GM19239 (cell line): ENCODE data around the gene BCAN.
"Not testable (repeated sequence)": the region's sequence is repeated elsewhere in the genome, so short reads cannot be mapped to it uniquely, and the experiment has no call there.

Experiments used
- DNase-seq: peaks from one replicate; pipeline ENCODE4 v3.0.0; 2011; ENCODE audit warnings: low spot score; ENCODE audit not compliant: insufficient read length
- FAIRE-seq: peaks from 2 replicates; lab custom pipeline; 2011; peaks lifted over from hg19 to GRCh38; lab: Jason Lieb, UNC

BCAN gene

DNA sequence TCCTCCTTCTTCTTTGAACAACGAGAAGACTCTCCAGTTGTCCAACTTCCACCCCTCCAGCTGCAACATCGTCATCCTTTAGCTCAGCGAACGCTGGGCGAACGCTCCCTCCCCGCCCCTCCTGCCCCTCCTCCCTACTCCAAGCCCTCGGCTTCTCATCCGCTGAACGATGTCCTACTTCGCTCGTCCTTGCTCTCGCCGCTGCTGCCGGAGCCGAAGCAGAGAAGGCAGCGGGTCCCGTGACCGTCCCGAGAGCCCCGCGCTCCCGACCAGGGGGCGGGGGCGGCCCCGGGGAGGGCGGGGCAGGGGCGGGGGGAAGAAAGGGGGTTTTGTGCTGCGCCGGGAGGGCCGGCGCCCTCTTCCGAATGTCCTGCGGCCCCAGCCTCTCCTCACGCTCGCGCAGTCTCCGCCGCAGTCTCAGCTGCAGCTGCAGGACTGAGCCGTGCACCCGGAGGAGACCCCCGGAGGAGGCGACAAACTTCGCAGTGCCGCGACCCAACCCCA, at the start of gene BCAN:
TSS of gene BCAN (plus strand) at position 357 of the 504 bp plus-strand sequence. CDS start 3,938 bp downstream, outside the sequence.
- DNase-seq (no peak), FAIRE-seq (no peak)

DNA sequence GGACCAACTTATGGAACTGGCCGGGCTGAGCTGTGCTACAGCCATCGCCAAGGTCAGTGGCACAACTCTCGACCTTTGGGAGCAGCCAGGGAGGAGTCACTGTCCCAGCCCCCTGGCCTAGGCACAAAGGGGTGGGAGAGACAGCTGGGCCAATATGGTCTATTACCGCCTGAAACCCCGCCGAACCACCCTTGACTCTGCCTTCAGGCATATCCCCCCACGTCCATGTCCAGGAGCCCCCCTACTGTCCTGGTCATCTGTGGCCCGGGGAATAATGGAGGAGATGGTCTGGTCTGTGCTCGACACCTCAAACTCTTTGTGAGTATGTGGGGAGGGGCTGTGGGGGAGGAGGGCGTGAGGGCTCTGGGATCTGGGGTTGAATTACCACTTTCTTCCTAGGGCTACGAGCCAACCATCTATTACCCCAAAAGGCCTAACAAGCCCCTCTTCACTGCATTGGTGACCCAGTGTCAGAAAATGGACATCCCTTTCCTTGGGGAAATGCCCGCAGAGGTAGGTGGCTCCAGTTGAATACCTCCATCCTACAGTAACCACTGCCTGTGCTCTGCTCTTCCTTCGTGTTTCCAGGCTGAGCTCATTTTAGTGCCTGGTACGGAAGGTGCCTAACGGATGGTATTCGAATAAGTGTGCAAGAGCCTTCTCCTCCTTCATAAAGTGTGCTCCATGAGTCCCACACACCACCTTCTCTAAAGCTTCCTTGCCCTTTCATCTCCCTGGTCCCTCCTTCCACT, 49.6 kb upstream of the BCAN start:
- DNase-seq (no peak), FAIRE-seq (no peak)

DNA sequence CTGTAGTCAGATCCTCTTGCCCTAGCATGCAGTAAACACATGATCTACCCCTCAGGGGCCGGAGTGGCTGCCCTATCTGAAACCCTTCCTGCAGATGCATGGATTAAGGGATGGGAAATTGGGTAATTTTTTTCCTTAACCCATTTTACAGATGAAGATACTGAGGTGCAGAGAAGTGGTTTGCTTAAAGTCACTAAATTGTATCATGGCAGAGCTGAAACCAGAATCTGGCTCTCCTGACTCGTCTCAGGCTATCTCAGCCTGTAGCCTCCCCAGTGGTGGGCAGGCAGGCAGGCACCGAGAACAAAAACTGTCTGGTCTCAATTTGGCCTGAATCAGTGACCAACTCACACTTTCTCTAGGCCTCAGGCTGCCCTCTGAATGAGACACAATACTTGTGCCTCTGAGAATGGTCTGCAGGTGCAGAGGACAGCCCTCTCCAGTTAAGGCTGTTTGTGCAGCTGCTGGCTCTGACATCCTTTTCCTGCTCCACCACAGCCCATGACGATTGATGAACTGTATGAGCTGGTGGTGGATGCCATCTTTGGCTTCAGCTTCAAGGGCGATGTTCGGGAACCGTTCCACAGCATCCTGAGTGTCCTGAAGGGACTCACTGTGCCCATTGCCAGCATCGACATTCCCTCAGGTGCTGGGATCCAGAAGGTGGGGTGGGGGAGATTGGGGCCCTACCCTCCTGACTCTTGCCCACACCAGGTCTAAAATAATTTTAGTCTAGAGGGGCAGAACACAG, 48.8 kb upstream of the BCAN start:
- no peak for FAIRE-seq
- DNase-seq: no peak

DNA sequence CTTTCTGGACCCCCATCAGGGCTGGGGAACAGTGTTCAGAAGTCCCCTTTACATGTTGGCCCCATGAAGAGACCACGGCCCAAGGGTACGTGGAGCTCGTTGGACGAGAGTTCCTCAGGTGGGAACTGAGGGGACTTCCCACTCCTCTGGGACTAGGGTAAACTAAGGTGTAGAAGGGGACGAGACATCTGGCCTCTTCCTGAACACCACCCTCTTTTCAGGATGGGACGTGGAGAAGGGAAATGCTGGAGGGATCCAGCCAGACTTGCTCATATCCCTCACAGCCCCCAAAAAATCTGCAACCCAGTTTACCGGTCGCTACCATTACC, 48.3 kb upstream of the BCAN start:
- FAIRE-seq (no peak), DNase-seq (no peak)

- no peak for DNase-seq
- no peak for FAIRE-seq
These were observed 47.7 kb upstream of the BCAN start for GRCh38 chr1:156594190-156594589.

- FAIRE-seq (no peak), DNase-seq (no peak)
These were observed 46.9 kb upstream of the BCAN start for GRCh38 chr1:156595016-156595415.

DNA sequence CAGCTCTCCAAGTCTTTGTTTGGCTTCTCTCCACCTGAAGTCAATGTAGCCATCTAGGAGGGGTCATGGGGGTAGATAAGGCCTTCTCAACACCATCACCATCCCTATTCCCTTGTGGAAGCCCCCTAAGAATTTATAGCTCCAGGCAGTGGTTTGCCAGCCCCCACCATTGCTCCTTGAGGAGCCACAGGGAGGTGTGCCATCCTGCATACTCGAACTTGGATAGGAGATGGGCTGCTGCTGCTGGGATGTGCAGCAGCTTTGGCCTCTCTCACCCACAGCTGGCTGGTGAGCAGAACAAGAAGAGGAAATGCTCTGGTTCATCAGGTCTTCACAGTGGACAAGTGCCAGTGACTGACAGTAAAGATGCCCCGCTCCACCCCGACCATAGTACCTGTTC, 45.5 kb upstream of the BCAN start:
- FAIRE-seq (no peak), DNase-seq (no peak)

DNA sequence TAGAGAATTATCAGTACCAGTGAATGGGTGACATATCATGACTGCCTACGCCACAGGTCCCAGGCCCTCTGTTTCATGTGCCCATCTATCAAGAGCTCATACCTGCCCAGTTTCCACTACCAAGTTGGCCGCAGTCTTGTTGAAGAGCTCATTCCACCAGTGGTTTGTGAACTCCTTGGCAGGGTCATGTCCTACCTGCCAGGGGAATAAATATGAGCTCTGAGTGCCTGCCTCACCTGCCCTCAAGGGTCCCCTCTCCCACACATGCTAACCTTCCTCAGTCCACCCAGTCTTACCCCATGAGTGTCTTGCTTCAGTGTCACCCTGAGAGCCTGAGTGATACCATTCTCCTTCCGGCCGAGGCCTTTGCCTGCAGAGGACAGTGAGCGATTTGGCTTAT, 43.8 kb upstream of the BCAN start:
- FAIRE-seq (no peak), DNase-seq (no peak)

DNA sequence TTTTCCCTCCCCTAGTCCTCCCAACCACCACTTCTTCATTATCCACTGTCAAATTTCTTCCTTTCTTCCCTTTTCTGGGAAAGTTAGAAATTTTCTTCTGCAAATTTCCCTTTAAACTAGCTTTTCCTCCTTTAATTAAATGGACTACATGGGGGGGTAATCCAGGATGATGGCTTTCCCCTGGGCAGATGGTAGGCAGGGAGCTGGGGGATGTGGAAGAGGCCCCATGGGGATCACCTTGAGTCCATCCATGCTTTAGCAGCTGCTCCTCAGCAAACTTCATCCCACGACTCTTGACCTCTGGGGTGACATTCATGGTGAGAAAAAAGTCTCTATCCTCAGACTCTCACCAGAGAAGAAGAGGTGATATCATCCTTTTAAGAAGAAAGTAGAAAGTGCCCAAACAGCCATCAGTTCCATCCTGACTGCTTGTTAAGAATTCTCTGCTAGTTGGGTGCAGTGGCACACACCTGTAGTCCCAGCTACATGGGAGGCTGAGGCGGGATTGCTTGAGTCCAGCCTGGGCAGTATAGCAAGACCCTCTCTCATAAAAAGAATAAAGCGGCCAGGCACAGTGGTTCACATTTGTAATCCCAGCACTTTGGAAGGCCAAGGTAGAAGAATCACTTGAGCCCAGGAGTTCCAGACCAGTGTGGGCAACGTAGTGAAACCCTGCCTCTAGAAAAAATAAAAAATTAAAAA, 43.0 kb upstream of the BCAN start:
- FAIRE-seq (no peak), DNase-seq (no peak)

- DNase-seq: no peak
- no peak for FAIRE-seq
These were observed 42.1 kb upstream of the BCAN start for GRCh38 chr1:156599811-156600210.

- no peak for DNase-seq
- no peak for FAIRE-seq
These were observed 41.2 kb upstream of the BCAN start for GRCh38 chr1:156600733-156601121.

GRCh38 chr1:156601122-156601830, 40.6 kb upstream of the BCAN start, which contains the start of gene GPATCH4:
TSS of gene GPATCH4 (minus strand) at chr1:156601479.
- FAIRE-seq (peak; percentile 64), DNase-seq (no peak)

DNA sequence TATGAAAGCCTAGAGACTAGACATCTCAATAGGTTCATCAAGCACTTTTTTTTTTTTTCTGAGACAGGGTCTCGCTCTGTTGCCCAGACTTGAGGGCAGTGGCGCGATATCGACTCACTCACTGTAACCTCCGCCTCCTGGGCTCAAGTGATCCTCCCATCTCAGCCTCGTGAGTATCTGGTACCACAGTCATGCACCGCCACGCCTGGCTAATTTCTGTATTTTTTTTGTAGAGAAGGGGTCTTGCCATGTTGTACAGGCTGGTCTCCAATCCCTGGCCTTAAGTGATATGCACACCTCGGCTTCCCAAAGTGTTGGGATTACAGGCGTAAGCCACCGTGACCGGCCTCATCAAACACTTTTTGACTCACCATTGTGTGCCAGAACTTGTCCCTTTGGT, 40.0 kb upstream of the BCAN start:
- FAIRE-seq (peak; percentile 37), DNase-seq (no peak)

- DNase-seq: no peak
- no peak for FAIRE-seq
These were observed 39.3 kb upstream of the BCAN start for GRCh38 chr1:156602557-156602993.

- FAIRE-seq: not testable (repeated sequence)
These were observed 34.6 kb upstream of the BCAN start for GRCh38 chr1:156607344-156607743.

GRCh38 chr1:156608036-156608674, 33.8 kb upstream of the BCAN start:
- FAIRE-seq (peak; percentile 94), DNase-seq (no peak)

More at GRCh38 chr1:156607344-156607743, 34.6 kb upstream of the BCAN start:
- not testable (repeated sequence) for DNase-seq

- FAIRE-seq: peak; percentile 78
- no peak for DNase-seq
These were observed 32.9 kb upstream of the BCAN start for GRCh38 chr1:156608981-156609380.

GRCh38 chr1:156610072-156610471, 31.8 kb upstream of the BCAN start:
- not testable (repeated sequence) for FAIRE-seq

DNA sequence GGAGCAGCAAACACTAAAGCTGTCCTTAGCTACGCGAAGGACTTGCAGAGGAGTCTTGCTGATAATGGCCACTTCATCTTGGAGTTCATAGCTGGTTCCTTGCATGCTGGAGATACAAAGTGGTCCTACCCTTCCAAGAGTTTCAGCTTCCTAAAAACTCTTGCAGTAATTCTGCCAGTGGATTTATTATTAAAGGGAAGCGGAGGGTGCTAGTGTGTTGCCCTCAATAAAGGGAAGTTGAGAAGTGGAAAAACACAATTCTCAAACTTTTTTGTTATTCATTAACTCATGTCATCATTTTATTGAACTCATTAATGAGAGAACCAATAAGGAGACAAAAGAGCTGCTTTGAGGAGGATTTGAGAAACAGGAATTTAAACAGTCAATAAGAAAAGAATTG, 29.3 kb upstream of the BCAN start:
- FAIRE-seq: no peak
- no peak for DNase-seq

More at GRCh38 chr1:156610072-156610471, 31.8 kb upstream of the BCAN start:
- not testable (repeated sequence) for DNase-seq

GRCh38 chr1:156615946-156616345, 26.0 kb upstream of the BCAN start:
- DNase-seq: no peak

More at GRCh38 chr1:156615946-156616345, 26.0 kb upstream of the BCAN start:
- FAIRE-seq: no peak
